ENCODE results near the gene ME2.
"Not testable (repeated sequence)": the region's sequence is repeated elsewhere in the genome, so short reads cannot be mapped to it uniquely, and the experiment has no call there.

Gene ME2

DNA sequence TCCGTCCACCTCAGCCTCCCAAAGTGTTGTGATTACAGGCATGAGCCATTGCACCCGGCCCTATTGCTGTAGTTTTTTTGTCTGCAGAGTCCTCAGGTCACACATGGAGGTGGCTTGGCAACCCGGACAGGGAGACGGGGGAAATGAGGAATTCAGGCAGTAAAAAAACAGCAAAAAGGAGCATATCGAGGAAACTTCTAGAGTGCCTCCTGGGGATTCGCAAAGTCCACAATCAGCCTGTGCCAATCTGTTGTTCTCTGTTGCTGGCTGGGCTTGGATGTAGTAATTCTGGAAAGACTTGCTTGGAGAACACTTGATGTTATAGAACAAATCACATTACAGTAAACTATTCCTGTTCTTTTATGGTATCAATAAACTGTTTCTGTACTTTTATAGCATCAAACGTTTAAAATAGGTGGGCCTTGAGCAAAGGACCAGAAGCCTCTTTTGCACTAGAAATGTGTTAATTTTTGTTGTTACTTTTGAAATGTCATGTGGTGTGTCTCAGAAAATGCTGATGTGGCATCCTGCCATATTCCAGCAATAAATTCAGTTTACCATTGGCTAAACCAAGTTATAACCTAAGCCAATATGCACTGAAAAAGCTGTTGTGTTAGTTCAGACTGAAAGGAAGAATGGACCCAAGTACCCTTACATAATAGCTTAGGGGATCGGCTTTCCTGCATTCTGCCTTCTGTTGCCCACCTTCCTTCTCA lies 103.3 kb downstream of the ME2 start:
- no peak for DNase-seq

DNA sequence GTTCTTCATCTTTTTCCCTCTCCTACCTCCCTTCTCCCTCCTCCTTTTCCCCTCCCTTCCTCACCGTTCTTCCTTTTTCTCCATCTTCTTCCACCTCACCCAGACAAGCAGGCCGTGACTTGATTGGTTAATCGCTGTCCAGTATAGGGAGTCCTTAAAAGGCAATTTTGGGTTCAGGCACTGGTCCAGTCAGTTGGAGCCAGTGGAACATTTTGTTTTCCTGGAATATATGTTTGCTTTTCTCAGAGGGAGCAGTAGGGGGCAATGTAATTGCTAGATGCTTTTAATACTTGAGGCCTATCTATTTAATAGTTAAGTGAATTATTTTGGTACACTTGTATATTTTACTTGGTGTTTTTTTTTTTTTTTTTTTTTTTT lies 103.9 kb downstream of the ME2 start:
- no peak for DNase-seq

DNA sequence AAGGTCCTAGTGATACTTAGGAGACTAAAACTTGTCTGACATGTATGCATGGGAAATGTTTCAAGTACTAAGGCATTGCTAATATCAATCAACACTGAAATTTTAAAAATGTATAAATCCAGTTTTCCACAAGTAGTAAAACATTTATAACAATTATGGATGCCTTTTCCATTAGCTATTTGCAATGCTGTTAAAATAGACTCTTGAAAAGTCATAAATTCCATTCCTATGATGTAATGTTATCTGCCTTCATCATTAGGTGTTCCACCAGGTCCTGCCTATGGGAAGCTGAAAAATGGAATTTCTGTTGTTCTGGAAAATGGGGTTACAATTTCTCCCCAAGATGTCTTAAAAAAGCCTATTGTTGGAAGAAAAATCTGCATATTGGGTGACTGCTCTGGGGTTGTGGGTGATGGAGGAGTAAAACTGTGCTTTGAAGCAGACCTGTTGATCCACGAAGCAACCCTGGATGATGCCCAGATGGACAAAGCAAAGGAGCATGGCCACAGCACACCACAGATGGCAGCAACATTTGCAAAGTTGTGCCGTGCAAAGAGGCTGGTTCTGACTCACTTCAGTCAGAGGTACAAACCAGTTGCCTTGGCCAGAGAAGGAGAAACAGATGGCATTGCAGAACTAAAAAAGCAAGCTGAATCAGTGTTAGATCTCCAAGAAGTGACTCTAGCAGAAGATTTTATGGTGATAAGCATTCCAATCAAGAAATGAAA lies 107.6 kb downstream of the ME2 start:
- DNase-seq, result no peak

DNA sequence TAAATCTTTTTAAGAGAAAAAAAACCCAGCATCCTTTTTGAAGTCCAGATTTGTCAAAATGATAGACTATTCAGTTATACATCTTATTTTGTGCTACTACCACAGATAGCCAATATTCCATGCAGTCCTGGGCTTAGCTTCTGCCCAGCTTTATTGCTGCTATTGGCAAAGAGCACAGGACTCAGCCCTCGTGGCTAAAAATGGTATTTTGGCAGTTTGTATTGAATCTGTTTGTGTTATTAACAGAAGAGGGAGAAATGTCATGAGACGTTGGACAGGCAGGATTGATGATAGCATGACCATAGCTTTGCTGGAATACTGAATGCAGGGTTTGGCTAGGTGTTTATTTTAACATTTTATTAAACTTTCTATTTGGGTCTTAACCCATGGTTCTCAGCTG lies 108.3 kb downstream of the ME2 start:
- no peak for DNase-seq

DNA sequence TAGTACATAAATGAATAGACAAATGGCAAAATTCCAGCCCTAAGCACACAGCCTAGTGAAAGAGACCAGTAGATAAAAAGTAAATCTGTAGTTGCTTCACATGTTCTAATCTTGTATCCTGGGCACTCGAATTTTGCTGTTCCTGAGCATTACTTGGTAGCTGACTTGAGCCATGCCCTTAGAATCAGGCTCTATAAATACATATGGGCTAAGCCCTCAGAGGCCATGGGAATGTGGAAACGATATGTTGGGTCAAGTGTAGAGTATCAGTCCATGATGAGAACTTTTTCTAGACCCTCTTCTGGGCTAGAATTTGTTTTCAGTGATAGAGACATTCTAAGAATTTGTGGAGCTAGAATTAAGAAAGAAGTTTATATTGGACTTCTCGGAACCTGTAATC lies 110.8 kb downstream of the ME2 start:
- no peak for DNase-seq

DNA sequence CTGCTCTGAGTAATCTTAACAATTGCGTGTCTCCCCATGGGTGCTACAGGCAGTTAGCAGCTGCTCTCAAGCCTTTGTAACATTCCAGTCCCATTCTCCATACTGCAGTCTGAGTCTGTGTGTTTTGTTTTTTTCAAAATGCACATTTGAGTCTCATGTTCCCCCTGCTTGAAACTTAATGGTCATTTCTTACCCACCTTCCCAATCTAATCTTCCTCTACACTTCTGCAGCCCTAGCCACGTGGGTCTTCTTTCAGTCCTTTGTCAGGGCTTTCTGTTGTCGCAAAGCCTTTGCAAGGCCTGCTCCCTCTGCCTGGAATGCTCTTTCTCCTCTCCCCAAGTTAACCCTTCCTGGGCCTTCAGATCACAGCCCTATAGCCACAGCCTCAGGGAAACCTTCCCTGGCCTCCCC lies 113.4 kb downstream of the ME2 start:
- no peak for DNase-seq

DNA sequence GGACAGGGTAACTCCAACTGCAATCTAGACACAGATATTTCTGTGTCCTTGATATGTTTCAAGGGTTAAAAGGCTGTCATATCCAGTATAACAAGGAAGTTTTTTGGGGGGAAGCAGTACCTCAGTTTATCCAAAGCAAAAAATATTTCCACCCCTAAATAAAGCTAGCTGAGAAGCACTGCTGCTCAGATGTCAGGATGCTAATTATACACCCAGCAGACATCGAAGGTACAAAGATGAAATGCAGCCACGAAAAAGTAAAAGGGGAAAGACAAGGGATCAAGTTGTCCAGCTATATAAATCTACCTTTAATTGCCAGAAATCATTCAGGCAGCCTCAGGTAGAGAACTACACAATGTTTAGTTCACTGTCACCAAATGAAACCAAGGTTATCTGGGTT lies 115.1 kb downstream of the ME2 start:
- no peak for DNase-seq

DNA sequence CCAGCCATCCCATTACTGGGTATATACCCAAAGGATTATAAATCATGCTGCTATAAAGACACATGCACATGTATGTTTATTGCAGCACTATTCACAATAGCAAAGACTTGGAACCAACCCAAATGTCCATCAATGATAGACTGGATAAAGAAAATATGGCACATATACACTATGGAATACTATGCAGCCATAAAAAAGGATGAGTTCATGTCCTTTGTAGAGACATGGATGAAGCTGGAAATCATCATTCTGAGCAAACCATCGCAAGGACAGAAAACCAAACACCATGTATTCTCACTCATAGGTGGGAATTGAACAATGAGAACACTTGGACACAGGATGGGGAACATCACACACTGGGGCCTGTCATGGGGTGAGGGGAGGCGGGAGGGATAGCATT lies 124.3 kb downstream of the ME2 start:
- not testable (repeated sequence) for DNase-seq

Data from KG1 (cell line).